Stimulated activated CD4-positive, alpha-beta T cell treated with anti-CD3 and anti-CD28 coated beads, Interleukin-12 subunit alpha, Interleukin-12 subunit beta, amount 100 ng/mL, for 24 hours (primary cell): ENCODE data around the gene RPS16.

Experiments used
- DNase-seq, 2 experiments: peaks; one replicate each; pipeline ENCODE4 v3.0.0-alpha.2; 2020; ENCODE audit warnings: low read depth in 2 of 2

Gene RPS16

DNA sequence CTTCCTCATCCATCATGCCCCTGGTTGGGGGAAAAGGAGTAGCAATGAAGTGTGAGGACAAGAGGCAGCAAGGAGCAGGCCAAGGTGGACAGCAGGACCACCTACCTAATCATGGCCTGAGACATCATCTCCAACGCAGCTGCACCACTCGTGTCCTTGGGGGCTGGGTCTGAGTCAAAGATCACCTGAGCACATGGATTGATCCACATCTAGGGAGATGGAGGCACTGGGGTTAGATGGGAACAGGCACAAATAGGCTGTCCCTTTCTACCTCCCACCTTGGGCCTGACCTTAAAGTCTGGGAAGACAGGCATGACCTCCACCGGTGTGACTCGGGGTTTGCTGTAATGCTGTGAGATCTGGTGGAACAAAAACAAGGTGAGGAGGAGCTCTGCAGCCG, 47.1 kb downstream of the RPS16 start:
- DNase-seq, result no peak

DNA sequence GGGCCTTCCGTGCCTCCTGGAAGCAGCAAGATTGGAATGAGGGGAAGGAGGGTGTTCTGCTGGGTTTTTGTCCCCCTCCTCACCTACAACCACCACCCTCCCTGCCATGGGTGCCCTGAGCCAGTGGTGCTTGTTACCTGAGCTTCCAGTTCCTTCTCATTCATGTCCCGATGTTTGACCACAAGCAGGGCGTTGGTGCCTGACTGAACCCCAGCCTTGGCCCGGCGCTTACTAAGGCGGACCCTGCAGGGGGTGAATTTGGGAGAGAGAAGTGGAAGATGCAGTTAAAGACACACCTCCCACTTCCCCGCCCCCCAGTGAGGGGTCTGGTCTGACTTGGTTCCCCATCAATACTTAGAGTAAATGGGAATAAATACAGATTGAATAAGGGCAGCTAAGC, 49.2 kb downstream of the RPS16 start:
- DNase-seq, result no peak

DNA sequence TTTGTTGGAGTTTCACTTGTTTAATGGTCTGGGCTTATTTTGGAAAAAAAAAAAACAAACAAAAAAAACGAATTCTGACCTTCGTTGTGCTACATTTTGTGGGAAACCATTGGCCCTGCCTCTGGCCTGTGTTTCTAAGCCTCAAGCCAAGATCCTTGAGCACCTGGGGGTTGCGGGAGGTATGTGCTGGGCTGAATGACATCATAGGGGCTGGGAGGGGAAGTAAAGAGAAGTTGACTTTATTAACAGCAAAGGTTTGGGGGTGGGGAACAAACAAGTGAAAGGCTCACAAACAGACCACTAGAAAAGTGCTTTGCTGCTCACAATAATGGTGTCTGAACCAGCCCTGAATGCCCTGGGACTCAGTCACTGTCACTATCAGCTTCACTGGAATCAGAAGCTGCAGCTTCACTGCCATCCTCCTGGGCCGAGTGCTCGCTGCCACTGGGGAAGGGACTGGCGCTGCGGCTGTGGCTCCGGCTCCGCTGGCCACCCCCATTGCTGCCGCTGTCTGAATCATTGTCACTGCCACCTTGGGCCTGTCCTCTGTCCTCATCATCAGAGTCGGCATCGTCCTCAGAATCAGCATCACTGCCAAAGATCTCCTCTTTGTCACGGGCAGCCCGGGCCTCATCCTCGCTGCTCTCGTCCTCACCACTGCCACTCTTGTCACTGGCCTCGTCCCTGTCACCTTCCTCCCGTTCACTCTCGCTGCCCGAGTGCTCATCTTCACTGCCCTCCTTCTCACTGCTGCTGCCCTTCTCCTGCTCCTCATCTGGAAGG, 49.9 kb downstream of the RPS16 start:
- DNase-seq, result no peak

DNA sequence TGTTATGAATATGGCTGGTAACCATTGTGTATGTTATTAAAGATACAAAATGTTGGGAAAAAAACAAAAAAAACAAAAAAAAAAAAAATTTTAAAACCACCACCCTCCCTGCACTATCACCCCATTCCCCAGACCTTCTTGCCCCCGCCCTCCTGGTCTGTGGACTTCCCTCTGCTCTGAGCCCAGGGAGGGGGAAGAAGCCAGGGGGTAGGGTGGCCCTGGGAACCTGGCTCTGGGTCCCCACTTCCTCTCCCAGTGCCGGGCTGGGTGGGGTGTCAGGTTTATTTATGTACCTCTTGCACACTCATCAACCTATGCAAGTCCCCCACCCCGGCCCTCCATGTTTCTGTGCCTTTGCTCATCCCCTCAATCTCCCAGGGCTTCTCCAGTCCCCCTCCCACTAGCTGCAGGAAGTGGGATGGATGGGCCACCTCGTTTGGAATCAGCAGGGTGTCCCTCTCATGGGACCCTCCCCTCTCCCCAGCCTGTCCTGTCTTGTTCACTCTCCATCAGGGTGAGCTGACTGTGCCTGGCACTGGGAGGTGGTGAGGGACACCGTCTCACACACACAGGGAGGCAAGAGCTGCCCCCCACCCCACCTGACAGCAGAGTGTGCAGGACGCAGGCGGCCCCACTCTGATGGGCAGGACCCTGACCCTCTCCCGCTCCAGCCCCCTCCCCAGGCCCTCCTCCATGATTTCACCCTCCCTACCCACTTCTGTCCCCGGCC, 50.7 kb downstream of the RPS16 start:
- DNase-seq, result no peak
